T-cell (primary cell): Measurements from ENCODE around the gene NR4A1. TPM values are rescaled to one million over a fixed set of nuclear protein-coding genes. Genes with fewer than 3 reads are reported as not detected.

Source experiments
- ATAC-seq, 4 experiments: fragments of 200-7000 bp in 3 of 4; fragments of 150-1000 bp in 1 of 4; cut with Tn5 transposase; replicated peaks in 1 of 4; 1 replicate in 3 of 4; 2 replicates in 1 of 4; pipeline ENCODE4 v1.10.0; 2021; ENCODE audit warnings: moderate library complexity in 3 of 4, mild to moderate bottlenecking in 2 of 4, moderate number of reproducible peaks in 1 of 4
- CTCF ChIA-PET, 2 donors: fragments of 300-600 bp; sonication (Branson Sonifier 250); formaldehyde crosslinking; loops; one replicate each; lab custom pipeline; 2022; ENCODE audit warnings: antibody characterized with exemption in 2 of 2; lab: Charles Lee
- POLR2A ChIA-PET, 2 donors: fragments of 300-600 bp; sonication (Branson Sonifier 250); formaldehyde crosslinking; loops; one replicate each; lab custom pipeline; 2022; ENCODE audit warnings: antibody characterized with exemption in 2 of 2; lab: Charles Lee
- DNase-seq, 35 experiments: peaks; one replicate each; pipeline versions ENCODE4 v3.0.0 to v3.0.0-alpha.2; 2013 to 2023
- H3K27ac ChIP-seq: one replicate; pipeline ENCODE4 v1.5.1; 2013; ENCODE audit warnings: low read length
- H3K27me3 ChIP-seq, 2 experiments: replicated peaks in 1 of 2; 1 replicate in 1 of 2; 2 replicates in 1 of 2; pipeline versions ENCODE4 v1.6.1 to v1.7.0; 2013; ENCODE audit warnings: low read length in 1 of 2, mixed read lengths in 1 of 2; ENCODE audit not compliant: control insufficient read depth in 2 of 2, insufficient read depth in 2 of 2; ENCODE audit errors: extremely low read depth in 1 of 2
- H3K36me3 ChIP-seq, 2 donors: 1 replicate in 1 of 2; 2 replicates in 1 of 2; pipeline versions ENCODE4 v1.6.1 to v1.7.0; 2013; ENCODE audit warnings: low read length in 1 of 2; ENCODE audit not compliant: control insufficient read depth in 2 of 2, insufficient read depth in 1 of 2; ENCODE audit errors: extremely low read depth in 1 of 2
- H3K4me1 ChIP-seq, 2 experiments: 1 replicate in 1 of 2; 2 replicates in 1 of 2; pipeline versions ENCODE4 v1.6.1 to v1.7.0; 2013; ENCODE audit warnings: low read length in 2 of 2, mixed read lengths in 1 of 2; ENCODE audit not compliant: insufficient read depth in 2 of 2, control insufficient read depth in 1 of 2; ENCODE audit errors: extremely low read depth in 1 of 2
- H3K4me3 ChIP-seq, 2 donors: 1 replicate in 1 of 2; 2 replicates in 1 of 2; pipeline versions ENCODE4 v1.5.1 to v1.7.0; 2013; ENCODE audit warnings: mild to moderate bottlenecking in 2 of 2, low read length in 1 of 2, moderate library complexity in 1 of 2; ENCODE audit not compliant: control insufficient read depth in 1 of 2; ENCODE audit errors: extremely low read depth in 1 of 2
- H3K9me3 ChIP-seq: 2 replicates; pipeline ENCODE4 v1.7.0; 2013
- H3K27ac Mint-ChIP-seq, 2 donors: one replicate each; pipeline ENCODE4 v1.8.0; 2020 to 2021; ENCODE audit warnings: mild to moderate bottlenecking in 2 of 2, mixed read lengths in 2 of 2
- H3K27me3 Mint-ChIP-seq, 2 donors: one replicate each; pipeline ENCODE4 v1.8.0; 2021 to 2022; ENCODE audit warnings: mixed read lengths in 2 of 2
- H3K36me3 Mint-ChIP-seq: one replicate; pipeline ENCODE4 v1.8.0; 2021; ENCODE audit warnings: mixed read lengths
- H3K4me1 Mint-ChIP-seq, 3 donors: one replicate each; pipeline ENCODE4 v1.8.0; 2020 to 2022; ENCODE audit warnings: mixed read lengths in 3 of 3, mild to moderate bottlenecking in 1 of 3
- H3K4me3 Mint-ChIP-seq, 3 donors: one replicate each; pipeline ENCODE4 v1.8.0; 2020 to 2022; ENCODE audit warnings: mild to moderate bottlenecking in 3 of 3, mixed read lengths in 3 of 3, moderate library complexity in 3 of 3
- H3K9me3 Mint-ChIP-seq, 3 donors: one replicate each; pipeline ENCODE4 v1.8.0; 2020 to 2022; ENCODE audit warnings: mixed read lengths in 3 of 3
- WGBS: methylation state at CpG from one replicate; pipeline ENCODE4 v1.1.5; 2013; ENCODE audit warnings: missing lambda C conversion rate; ENCODE audit not compliant: insufficient coverage; 5-methylcytosine and 5-hydroxymethylcytosine counted together
- total RNA-seq, 35 experiments: library from RNA in 6 of 35; stranded (reverse) in 6 of 35; fragments of 120-200 nt in 1 of 35; gene quantifications; one replicate each; pipeline versions ENCODE4 v1.2.1 to v1.2.4 and lab custom pipeline; 2013 to 2026

Gene NR4A1
- total RNA-seq, 5 donors from 2014 or later (not counting 1 experiment from before 2014, with no cell fraction given), result 5.9 to 103 (median 7.3) TPM

DNA sequence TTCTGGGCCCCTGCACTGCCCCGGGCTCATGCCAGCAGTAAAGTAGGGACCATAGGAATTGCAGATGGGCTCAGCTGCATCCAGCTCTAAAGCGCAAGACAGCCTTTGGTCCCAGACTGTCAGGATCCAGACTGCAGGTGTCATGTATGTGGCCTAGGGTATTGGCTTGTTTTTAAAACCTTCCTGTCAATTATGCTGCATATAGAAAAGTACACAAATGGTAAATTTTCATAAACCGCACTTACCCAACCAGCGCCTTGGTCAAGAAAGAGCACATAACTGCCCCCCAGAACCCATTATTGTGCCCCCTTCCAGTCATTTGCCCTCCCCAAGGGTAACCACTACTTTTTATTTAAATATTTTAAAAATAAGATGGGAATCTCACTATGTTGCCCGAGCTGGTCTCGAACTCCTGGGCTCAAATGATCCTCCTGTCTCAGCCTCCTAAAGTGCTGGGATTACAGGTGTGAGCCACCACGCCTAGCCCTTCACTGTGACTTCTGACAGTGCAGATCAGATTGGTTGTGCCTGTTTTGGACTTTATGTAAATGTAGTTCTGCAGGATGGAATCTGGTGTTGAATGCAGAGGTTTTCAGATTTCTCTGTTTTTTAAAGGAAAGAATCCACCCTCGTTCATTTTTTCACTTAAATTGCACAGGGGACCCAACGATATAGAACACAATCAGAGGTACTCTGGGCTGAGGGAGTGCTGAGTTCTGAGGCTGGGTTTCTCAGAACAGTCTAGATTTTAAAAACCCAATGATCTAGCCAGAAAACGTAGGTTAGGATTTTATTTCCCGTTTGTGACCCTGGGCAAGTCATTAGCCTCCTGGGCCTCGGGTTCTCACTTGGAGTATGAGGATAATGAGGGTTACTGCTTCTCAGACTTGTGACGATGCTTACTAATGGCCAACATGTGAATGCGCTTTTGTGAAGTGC lies 6.7 kb downstream of the NR4A1 start:
- no peak for ATAC-seq
- Mint-ChIP-seq H3K9me3 (no peaks in the 10 kb centered on the region), H3K4me1 (peaks cover 2 to 3% (median 3%) of the 10 kb centered on the region in 3 donors), H3K27me3 (no peaks in the 10 kb centered on the region), H3K4me3 (no peak overlapping the region), H3K36me3 (peaks cover 4% of the 10 kb centered on the region), H3K27ac (no peak overlapping the region)
- no peak overlapping the region for H3K27ac ChIP-seq
- peaks cover 0 to 8% of the 10 kb centered on the region in 2 experiments for H3K27me3 ChIP-seq
- ChIA-PET CTCF (interaction anchor here in 1 of 2 donors (1.6 kb wide), 1 partner anchor 25 kb away, joined by 4 read pairs; no protein-coding TSS in a partner anchor), POLR2A (no interaction called here)
- H3K4me3 ChIP-seq, result no peak overlapping the region
- no peak for DNase-seq
- peaks cover 0 to 3% of the 10 kb centered on the region in 2 experiments for H3K4me1 ChIP-seq
- H3K36me3 ChIP-seq, result peaks cover 6% of the 10 kb centered on the region in 2 donors
- H3K9me3 ChIP-seq, result no peaks in the 10 kb centered on the region
- 67% methylated on average over 8 of the region's 14 CpGs for WGBS

DNA sequence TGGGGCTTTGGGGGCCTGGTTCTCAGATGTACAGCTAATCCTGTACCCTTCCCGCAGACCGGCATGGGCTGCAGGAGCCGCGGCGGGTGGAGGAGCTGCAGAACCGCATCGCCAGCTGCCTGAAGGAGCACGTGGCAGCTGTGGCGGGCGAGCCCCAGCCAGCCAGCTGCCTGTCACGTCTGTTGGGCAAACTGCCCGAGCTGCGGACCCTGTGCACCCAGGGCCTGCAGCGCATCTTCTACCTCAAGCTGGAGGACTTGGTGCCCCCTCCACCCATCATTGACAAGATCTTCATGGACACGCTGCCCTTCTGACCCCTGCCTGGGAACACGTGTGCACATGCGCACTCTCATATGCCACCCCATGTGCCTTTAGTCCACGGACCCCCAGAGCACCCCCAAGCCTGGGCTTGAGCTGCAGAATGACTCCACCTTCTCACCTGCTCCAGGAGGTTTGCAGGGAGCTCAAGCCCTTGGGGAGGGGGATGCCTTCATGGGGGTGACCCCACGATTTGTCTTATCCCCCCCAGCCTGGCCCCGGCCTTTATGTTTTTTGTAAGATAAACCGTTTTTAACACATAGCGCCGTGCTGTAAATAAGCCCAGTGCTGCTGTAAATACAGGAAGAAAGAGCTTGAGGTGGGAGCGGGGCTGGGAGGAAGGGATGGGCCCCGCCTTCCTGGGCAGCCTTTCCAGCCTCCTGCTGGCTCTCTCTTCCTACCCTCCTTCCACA lies 7.6 kb downstream of the NR4A1 start:
- Histone ChIP-seq H3K36me3 (peaks cover 6% of the 10 kb centered on the region in 2 donors), H3K27me3 (peaks cover 0 to 14% of the 10 kb centered on the region in 2 experiments), H3K4me3 (no peak overlapping the region), H3K9me3 (no peaks in the 10 kb centered on the region), H3K27ac (no peak overlapping the region), H3K4me1 (no peaks in the 10 kb centered on the region)
- CTCF ChIA-PET, result interaction anchor here (1.1 to 1.3 kb wide), 2 partner anchors 33 to 34 kb away, joined by 3 to 5 read pairs; no protein-coding TSS in a partner anchor
- Mint-ChIP-seq H3K4me1 (no peaks in the 10 kb centered on the region), H3K9me3 (no peaks in the 10 kb centered on the region), H3K27ac (no peak overlapping the region), H3K4me3 (no peak overlapping the region), H3K27me3 (peaks cover 0 to 2% of the 10 kb centered on the region in 2 donors), H3K36me3 (peaks cover 4% of the 10 kb centered on the region)
- no peak for DNase-seq
- POLR2A ChIA-PET, result no interaction called here
- ATAC-seq, result no peak
- WGBS, result 92% methylated on average over 15 of the region's 25 CpGs

DNA sequence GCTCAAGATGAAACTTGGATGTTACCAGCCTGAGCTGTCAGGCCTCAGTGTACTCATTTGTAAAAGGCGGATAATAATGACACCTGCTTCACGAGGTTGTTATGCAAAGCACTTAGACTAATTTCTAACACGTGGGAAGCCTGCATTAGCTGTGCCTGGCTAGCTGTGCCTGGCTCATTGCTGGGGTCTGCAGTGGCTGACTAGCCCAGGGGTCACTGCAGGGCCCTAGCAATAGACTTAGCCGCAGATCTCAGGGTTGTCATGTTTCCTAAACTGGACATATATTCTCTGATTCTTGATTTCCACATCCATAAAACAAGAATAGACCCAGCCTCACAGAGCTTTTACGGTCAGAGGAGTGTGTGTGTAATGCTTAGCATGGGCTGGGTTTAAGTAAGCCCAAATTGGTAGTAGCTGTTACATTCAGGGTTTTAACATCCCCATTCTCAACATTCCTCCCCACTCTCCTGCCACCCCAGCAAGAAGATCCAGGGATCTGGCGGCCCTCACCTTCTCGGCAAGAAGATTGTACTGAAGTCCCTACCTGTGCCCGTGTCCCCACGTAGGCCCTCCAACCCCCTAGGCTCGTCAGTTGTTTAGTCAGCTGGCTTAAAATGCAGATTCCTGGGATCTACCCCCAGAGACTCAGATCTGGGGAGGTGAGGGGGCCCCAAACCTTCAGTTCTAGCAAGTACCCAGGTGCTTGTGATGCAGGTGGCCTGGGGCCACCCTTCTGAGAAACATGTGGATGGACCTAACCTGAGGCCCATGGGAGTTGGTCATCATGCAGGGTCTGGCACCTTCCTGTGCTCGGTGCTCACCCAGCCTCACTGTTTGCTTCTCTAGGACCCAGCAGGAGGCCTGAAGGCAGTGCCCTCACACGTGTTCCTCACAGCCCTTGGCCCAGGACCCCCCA lies 8.6 kb downstream of the NR4A1 start:
- H3K27ac ChIP-seq, result no peak overlapping the region
- Mint-ChIP-seq H3K27ac (no peak overlapping the region), H3K36me3 (peaks cover 4% of the 10 kb centered on the region), H3K4me3 (no peak overlapping the region), H3K9me3 (no peaks in the 10 kb centered on the region), H3K27me3 (peaks cover 0 to 5% of the 10 kb centered on the region in 2 donors), H3K4me1 (no peaks in the 10 kb centered on the region)
- ATAC-seq, result no peak
- 71% methylated on average over 6 of the region's 12 CpGs for WGBS
- H3K4me1 ChIP-seq, result no peaks in the 10 kb centered on the region
- no peak for DNase-seq
- H3K9me3 ChIP-seq, result no peaks in the 10 kb centered on the region
- H3K4me3 ChIP-seq, result no peak overlapping the region
- H3K27me3 ChIP-seq, result peaks cover 0 to 21% of the 10 kb centered on the region in 2 experiments
- CTCF ChIA-PET, result interaction anchor here (1.1 to 1.4 kb wide), 3 partner anchors 34 to 35 kb away, joined by 3 to 7 read pairs (median 5); no protein-coding TSS in a partner anchor
- POLR2A ChIA-PET, result interaction anchor here in 1 of 2 donors (0.5 kb wide), 1 partner anchor 95 kb away, joined by 3 read pairs; no protein-coding TSS in a partner anchor
- peaks cover 6% of the 10 kb centered on the region in 2 donors for H3K36me3 ChIP-seq

DNA sequence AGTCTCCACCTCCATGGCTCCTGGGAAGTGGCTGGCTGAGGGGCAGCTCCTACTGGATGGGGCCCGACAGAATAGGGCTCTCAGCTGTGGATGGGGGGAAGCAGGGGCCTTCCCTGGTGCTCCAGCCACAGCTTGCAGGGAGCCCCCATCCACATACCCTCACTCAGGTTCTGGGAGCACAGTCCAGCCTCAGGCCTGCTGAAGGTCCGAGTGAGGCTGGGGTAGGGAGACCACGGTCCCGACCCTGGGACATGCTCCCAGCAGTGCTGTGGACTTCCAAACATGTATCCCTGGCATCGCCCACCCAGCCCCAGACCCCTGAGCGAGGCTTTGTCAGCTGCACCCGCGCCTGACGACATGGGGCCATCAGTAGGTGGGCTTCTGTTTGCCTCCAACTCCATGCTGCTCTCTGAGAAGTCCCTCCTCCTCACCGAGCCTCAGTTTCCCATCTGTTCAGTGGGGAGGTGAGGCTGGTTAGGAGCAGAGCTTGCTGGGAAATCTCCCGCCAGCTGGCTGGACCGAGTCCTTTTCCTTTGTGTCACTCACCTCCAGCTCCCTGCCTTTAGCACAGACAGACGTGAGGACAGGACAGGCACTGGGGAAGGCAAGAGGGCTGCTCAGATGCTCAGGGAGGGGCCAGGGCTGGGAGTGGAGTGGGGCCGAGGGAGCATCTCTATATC lies 9.4 kb downstream of the NR4A1 start:
- ChIA-PET POLR2A (interaction anchor here in 1 of 2 donors (0.5 kb wide), 1 partner anchor 96 kb away, joined by 3 read pairs; no protein-coding TSS in a partner anchor), CTCF (interaction anchor here (0.6 to 1.4 kb wide), 3 partner anchors 35 to 58 kb away, joined by 3 to 7 read pairs (median 3); no protein-coding TSS in a partner anchor)
- Histone ChIP-seq H3K9me3 (no peaks in the 10 kb centered on the region), H3K4me3 (no peak overlapping the region), H3K4me1 (no peaks in the 10 kb centered on the region), H3K36me3 (peaks cover 3 to 6% of the 10 kb centered on the region in 2 donors), H3K27ac (no peak overlapping the region), H3K27me3 (peaks cover 0 to 21% of the 10 kb centered on the region in 2 experiments)
- Mint-ChIP-seq H3K4me1 (no peaks in the 10 kb centered on the region), H3K36me3 (peaks cover 4% of the 10 kb centered on the region), H3K9me3 (no peaks in the 10 kb centered on the region), H3K4me3 (no peak overlapping the region), H3K27ac (no peak overlapping the region), H3K27me3 (peaks cover 0 to 9% of the 10 kb centered on the region in 2 donors)
- no peak for ATAC-seq
- DNase-seq, result no peak
- WGBS, result 81% methylated on average over 6 of the region's 14 CpGs

DNA sequence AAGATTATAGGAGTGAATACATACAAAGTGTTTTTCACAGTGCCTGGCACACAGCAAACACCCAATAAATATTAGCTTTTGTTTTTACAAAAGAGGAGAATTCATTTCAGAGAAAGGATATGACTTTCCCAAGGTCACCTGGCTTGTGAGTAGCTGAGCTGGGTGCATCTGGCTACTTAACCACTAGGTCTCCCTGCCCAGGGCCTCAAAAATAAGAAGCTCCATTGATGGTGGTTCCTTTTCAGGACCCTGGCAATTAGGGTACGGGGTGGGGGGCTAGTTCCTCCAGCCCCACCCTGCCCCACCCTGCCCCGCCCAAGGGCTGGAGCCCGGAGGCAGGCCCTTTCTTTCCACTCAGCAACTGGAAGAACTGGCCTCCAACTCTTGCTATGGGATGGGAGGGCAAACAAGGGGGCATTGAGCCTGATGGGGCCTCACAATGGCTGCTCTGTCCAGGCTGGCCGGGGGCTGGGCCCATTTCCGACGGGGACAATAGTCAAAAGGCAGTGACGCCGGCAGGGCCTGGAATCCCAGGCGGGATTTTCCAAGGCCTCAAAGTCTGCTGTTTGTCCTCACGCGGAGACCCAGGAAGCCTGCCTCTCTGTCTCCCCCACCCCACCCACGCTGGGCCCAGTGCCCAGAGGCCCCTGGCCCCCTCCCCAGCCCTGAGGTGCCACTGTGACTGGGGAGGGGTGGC lies 10.4 kb downstream of the NR4A1 start:
- no peaks in the 10 kb centered on the region for H3K9me3 Mint-ChIP-seq
- no peak overlapping the region for H3K27ac Mint-ChIP-seq
- WGBS, result 81% methylated on average over 6 of the region's 12 CpGs
- no peak overlapping the region for H3K4me3 Mint-ChIP-seq
- H3K27me3 Mint-ChIP-seq, result peaks cover 0 to 9% of the 10 kb centered on the region in 2 donors
- DNase-seq (no peak), ATAC-seq (no peak)
- no peaks in the 10 kb centered on the region for H3K4me1 Mint-ChIP-seq
- Histone ChIP-seq H3K27ac (no peak overlapping the region), H3K4me3 (no peak overlapping the region), H3K4me1 (no peaks in the 10 kb centered on the region), H3K27me3 (peaks cover 0 to 21% of the 10 kb centered on the region in 2 experiments), H3K36me3 (peaks cover under 1 to 6% of the 10 kb centered on the region in 2 donors), H3K9me3 (no peaks in the 10 kb centered on the region)
- peaks cover 4% of the 10 kb centered on the region for H3K36me3 Mint-ChIP-seq
- ChIA-PET CTCF (interaction anchor here (0.6 to 1.4 kb wide), 5 partner anchors 36 to 1101 kb away, joined by 3 to 7 read pairs (median 3); no protein-coding TSS in a partner anchor), POLR2A (no interaction called here)
